Lung microvascular endothelial cell (primary cell): ENCODE data around the gene CIRBP. TPM values are rescaled to one million over a fixed set of nuclear protein-coding genes. Genes with fewer than 3 reads are reported as not detected.
"Not testable (repeated sequence)": the region's sequence is repeated elsewhere in the genome, so short reads cannot be mapped to it uniquely, and the experiment has no call there.

ENCODE experiments used
- DNase-seq, 2 donors: peaks; one replicate each; pipeline versions ENCODE4 v3.0.0 to v3.0.0-alpha.2; 2010; ENCODE audit warnings: low read depth in 2 of 2
- total RNA-seq: library from RNA; depleted of rRNA; stranded (reverse); fragments of >200 nt; gene quantifications from 2 replicates; pipeline ENCODE4 v1.2.1, GENCODE V29; 2014

CIRBP gene
- total RNA-seq, 1 donor from 2014 or later, result 95.4 TPM

DNA sequence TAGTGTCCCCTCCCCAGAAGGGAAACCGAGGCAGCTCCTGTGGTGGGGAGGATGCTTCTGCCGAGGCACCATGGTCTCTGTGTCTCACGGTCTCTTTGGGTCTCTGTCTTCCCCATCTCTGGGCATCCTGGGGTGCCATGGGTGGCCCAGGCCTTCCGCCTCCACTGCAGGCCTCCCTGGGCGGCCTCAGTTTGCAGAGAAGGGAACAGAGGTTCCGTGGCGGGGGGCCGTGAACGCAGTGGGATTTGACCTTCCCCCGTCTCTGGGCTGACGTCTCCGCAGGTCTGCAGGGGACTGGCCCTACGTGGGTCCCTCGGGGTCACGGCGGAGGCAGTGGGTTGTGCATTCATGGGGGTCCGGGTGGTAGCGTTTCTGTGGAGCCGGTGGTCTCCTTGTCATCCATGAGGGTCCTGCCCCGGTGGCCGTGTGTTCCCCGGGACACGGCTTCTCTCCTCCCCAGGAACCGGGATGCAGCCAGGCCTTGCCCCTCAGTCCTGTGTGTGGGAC, 21.1 kb downstream of the CIRBP start:
- DNase-seq, result no peak

DNA sequence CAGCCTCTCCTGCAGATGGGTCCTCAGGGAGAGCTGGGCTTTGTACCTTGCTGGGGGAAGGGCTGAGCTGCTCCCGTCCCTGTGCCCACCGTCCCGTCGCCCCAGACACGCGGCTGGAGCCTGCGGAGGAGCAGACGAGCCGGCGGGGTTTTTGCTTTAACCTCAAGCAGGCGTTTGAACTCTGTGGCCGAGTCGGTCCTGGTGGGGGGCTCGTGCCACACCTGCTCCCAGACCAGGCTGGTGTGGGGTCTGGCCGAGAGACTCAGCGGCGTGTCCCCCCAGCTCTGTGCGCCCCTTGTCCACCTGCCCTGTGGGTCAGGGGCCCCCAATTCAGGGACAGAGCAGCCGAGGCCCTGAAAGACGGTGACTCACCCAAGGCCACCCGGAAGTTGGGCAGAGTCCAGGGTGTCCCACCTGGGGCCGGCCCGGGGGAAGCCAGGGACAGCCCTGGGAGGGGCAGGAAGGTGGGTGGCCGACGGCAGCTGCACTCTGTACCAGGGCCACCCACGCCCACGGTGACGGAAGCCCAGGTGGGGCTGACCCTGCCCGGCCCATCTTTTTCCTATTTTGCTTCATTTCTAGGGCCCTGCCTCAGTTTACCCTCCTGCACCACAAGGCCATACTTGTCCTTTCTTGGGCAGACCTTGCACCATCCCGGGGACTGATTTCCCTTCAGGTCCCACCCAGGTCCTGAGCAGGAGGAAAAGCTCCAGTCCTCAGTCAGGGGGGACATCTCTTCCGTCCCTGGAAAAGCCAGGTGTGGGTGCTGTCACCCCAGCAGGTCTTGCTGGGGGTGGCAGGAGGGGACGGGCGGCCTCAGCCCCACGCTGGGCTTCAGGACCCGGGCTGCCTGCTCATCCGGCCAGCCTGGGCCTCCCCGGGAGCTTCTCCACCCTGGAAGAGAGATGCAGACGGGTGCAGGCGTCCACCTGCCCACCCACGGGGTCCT, 21.8 kb downstream of the CIRBP start:
- no peak for DNase-seq

- no peak for DNase-seq
Measured at GRCh38 chr19:1291761-1292418, 22.8 kb downstream of the CIRBP start.

GRCh38 chr19:1292419-1293151, 23.5 kb downstream of the CIRBP start:
- no peak for DNase-seq

GRCh38 chr19:1293782-1294604, 24.9 kb downstream of the CIRBP start:
- no peak for DNase-seq

- no peak for DNase-seq
Measured at GRCh38 chr19:1294688-1295087, 25.6 kb downstream of the CIRBP start.

DNA sequence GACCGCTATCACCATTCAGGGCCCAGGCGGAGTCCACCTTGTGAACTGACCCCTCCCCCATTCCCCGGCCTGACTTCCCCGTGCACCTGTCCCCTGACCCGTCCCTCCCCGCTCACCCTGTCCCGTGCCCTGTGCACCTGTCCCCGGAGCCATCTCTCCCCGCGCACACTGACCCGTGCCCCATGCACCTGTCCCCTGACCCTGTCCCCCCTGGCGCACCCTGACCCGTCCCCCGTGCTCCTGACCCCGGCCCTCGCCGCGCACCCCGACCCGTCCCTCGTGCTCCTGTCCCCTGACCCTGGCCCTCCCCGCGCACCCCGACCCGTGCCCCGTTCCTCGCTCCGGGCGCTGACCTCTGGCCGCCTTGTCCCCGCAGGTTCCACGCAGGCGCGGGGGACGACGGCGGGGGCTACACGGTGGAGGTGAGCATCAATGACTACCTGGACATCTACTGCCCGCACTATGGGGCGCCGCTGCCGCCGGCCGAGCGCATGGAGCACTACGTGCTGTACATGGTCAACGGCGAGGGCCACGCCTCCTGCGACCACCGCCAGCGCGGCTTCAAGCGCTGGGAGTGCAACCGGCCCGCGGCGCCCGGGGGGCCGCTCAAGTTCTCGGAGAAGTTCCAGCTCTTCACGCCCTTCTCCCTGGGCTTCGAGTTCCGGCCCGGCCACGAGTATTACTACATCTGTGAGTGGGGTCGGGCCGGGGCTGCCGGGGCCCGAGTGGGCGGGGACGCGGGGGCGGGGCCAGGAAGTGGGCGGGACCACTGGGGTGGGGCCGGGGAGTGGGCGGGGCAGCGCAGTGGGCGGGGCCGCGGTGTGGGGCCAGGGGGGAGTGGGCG, 26.3 kb downstream of the CIRBP start:
- DNase-seq, result no peak

- DNase-seq, result no peak
Measured at GRCh38 chr19:1296078-1296477, 26.9 kb downstream of the CIRBP start.

- no peak for DNase-seq
Measured at GRCh38 chr19:1296575-1297271, 27.6 kb downstream of the CIRBP start.

GRCh38 chr19:1298235-1298634, 29.1 kb downstream of the CIRBP start:
- no peak for DNase-seq

- no peak for DNase-seq
Measured at GRCh38 chr19:1299801-1300200, 30.7 kb downstream of the CIRBP start.

GRCh38 chr19:1300744-1301490, 31.8 kb downstream of the CIRBP start:
- no peak for DNase-seq

DNA sequence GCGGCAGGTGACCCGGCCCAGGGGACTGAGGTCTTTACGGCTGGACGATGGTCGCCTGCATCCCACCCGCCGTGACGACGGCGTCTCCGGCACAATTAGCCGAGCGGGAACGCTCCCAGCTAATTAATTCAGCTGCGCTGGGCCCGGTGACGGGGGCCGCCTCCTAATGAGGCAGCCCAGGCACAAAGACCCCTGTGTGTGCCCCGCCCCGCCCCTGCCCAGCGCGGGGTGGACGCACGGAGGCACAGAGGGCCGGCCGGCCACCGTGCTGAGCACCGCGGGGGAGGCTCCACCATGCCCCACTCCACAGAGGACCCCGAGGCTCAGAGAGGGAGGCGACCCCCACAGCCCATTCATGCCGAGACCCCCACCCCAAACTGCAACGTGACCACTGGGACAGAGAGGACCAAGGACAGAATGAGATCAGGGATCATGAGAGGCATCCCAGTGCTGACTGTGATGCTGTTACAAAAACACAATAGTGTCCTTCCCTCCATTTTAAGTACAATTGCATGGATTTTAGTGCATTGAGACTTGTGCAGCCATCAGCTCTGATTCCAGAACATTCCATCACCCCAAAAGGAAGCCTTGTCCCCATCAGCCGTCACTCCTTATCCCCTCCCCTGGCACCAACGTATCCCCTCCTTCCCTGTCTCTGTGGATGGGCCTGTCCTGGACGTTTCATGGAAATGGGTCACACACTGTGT, 33.6 kb downstream of the CIRBP start:
- DNase-seq, result no peak

- DNase-seq, result no peak
Measured at GRCh38 chr19:1304197-1304924, 35.2 kb downstream of the CIRBP start.

DNA sequence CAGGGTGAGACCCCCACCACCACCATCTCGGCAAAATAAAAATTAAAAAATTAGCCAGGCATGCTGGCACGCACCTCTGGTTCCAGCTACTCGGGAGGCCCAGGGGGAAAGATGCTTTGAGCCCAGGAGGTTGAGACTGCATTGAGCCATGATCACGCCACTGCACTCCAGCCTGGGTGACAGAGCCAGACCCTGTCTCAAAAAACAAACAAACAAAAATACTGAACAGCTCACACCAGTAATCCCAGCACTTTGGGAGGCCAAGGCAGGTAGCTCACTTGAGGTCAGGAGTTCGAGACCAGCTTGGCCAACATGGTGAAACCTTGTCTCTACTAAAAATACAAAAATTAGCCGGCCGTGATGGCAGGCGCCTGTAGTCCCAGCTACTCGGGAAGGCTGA, 36.2 kb downstream of the CIRBP start:
- not testable (repeated sequence) for DNase-seq

- DNase-seq, result no peak
Measured at GRCh38 chr19:1307320-1307719, 38.2 kb downstream of the CIRBP start.

DNA sequence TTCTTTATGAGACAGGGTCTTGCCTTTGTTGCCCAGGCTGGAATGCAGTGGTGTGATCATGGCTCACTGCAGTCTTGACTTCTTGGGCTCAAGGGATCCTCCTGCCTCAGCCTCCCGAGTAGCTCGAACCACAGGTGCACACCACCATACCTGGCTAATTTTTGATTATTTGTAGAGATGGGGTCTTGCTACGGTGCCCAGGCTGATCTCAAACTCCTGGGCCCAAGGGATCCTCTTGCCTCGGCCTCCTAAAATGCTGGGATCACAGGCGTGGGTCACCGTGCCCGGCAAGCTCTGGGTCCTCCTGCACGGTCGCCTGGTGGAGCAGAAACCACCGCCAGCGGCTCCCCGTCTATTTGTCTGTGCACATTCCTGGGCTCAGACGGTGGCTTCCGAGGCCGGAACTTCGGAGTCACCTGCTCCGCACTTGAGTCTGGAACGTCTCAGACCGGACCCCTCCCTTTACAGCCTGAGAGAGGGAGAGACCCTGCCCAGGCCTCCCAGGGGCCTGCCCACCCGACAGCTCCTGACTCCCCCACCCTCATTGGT, 38.7 kb downstream of the CIRBP start:
- no peak for DNase-seq
